ENCODE measurements around the gene TSHZ2. TPM values are rescaled to one million over a fixed set of nuclear protein-coding genes. Genes with fewer than 3 reads are reported as not detected.
"Not testable (repeated sequence)": the region's sequence is repeated elsewhere in the genome, so short reads cannot be mapped to it uniquely, and the experiment has no call there.

TSHZ2 gene
- total RNA-seq, 1 donor from 2014 or later: 1.6 TPM

GRCh38 chr20:52965380-52965779 is 6.8 kb upstream of the TSHZ2 start:
- Histone ChIP-seq H3K36me3 (ENCODE audit: control insufficient read depth, insufficient read depth, low read length) (no peaks in the 10 kb centered on the region), H3K4me3 (ENCODE audit: low read depth, low read length) (no peak overlapping the region), H3K27me3 (ENCODE audit: control insufficient read depth, insufficient read depth, low read length) (no peaks in the 10 kb centered on the region)
- FAIRE-seq (no peak), DNase-seq (ENCODE audit: low read depth) (no peak)
- TF ChIP-seq, protein P1, sequence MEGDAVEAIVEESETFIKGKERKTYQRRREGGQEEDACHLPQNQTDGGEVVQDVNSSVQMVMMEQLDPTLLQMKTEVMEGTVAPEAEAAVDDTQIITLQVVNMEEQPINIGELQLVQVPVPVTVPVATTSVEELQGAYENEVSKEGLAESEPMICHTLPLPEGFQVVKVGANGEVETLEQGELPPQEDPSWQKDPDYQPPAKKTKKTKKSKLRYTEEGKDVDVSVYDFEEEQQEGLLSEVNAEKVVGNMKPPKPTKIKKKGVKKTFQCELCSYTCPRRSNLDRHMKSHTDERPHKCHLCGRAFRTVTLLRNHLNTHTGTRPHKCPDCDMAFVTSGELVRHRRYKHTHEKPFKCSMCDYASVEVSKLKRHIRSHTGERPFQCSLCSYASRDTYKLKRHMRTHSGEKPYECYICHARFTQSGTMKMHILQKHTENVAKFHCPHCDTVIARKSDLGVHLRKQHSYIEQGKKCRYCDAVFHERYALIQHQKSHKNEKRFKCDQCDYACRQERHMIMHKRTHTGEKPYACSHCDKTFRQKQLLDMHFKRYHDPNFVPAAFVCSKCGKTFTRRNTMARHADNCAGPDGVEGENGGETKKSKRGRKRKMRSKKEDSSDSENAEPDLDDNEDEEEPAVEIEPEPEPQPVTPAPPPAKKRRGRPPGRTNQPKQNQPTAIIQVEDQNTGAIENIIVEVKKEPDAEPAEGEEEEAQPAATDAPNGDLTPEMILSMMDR (IDR thresholded peaks at IDR 0.05; ENCODE audit: insufficient read depth, low read length, severe bottlenecking): no peak

GRCh38 chr20:52965819-52966218 is 6.3 kb upstream of the TSHZ2 start:
- DNase-seq (ENCODE audit: low read depth): peak; percentile 94
- no peak for FAIRE-seq
- no peak overlapping the region for H3K4me3 ChIP-seq (ENCODE audit: low read depth, low read length)
- no peaks in the 10 kb centered on the region for H3K27me3 ChIP-seq (ENCODE audit: control insufficient read depth, insufficient read depth, low read length)
- H3K36me3 ChIP-seq (ENCODE audit: control insufficient read depth, insufficient read depth, low read length): no peaks in the 10 kb centered on the region
- TF ChIP-seq, protein P1 (IDR thresholded peaks at IDR 0.05; ENCODE audit: insufficient read depth, low read length, severe bottlenecking): no peak

GRCh38 chr20:52966543-52966942 is 5.6 kb upstream of the TSHZ2 start:
- not testable (repeated sequence) for H3K36me3 ChIP-seq (ENCODE audit: control insufficient read depth, insufficient read depth, low read length); FAIRE-seq; H3K4me3 ChIP-seq (ENCODE audit: low read depth, low read length); DNase-seq (ENCODE audit: low read depth); H3K27me3 ChIP-seq (ENCODE audit: control insufficient read depth, insufficient read depth, low read length)

- no peak for FAIRE-seq
- Histone ChIP-seq H3K36me3 (ENCODE audit: control insufficient read depth, insufficient read depth, low read length) (no peaks in the 10 kb centered on the region), H3K27me3 (ENCODE audit: control insufficient read depth, insufficient read depth, low read length) (no peaks in the 10 kb centered on the region), H3K4me3 (ENCODE audit: low read depth, low read length) (peak overlapping the region; percentile 77)
- DNase-seq (ENCODE audit: low read depth): no peak
- TF ChIP-seq, protein P1 (IDR thresholded peaks at IDR 0.05; ENCODE audit: insufficient read depth, low read length, severe bottlenecking): no peak
Observed at GRCh38 chr20:52971498-52972189, 514 bp upstream of the TSHZ2 start.

- H3K4me3 ChIP-seq (ENCODE audit: low read depth, low read length): peak overlapping the region; percentile 77
- TF ChIP-seq, protein P1 (IDR thresholded peaks at IDR 0.05; ENCODE audit: insufficient read depth, low read length, severe bottlenecking): no peak
- no peaks in the 10 kb centered on the region for H3K27me3 ChIP-seq (ENCODE audit: control insufficient read depth, insufficient read depth, low read length)
- no peak for FAIRE-seq
- DNase-seq (ENCODE audit: low read depth): no peak
- H3K36me3 ChIP-seq (ENCODE audit: control insufficient read depth, insufficient read depth, low read length): no peaks in the 10 kb centered on the region
Observed at GRCh38 chr20:52972965-52973819, 1.0 kb downstream of the TSHZ2 start.

DNA sequence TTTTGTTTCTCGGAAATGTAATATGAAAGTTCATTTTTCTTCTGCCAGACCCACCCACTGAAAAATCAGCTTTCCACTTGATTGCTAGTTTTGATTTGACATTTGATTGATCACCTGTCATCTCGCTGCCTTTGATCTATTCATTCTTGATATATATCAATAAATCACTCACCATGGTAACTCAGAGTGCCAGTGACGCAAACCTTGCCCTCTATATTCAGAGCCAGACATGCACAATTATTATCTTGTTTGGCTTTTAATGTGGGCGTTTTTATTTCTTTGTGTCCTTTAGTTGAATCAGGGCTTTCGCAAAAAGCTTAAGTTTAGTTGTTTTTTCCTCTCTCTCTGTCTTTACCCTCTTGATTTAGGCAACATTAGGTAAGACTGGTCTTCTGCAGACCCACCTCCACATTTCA is 2.0 kb downstream of the TSHZ2 start:
- Histone ChIP-seq H3K36me3 (ENCODE audit: control insufficient read depth, insufficient read depth, low read length) (no peaks in the 10 kb centered on the region), H3K4me3 (ENCODE audit: low read depth, low read length) (no peak overlapping the region), H3K27me3 (ENCODE audit: control insufficient read depth, insufficient read depth, low read length) (no peaks in the 10 kb centered on the region)
- FAIRE-seq (no peak), DNase-seq (ENCODE audit: low read depth) (no peak)
- TF ChIP-seq, protein P1 (IDR thresholded peaks at IDR 0.05; ENCODE audit: insufficient read depth, low read length, severe bottlenecking): no peak
